HepG2 (cell line): ENCODE measurements around the gene RTN4RL2. TPM values are rescaled to one million over a fixed set of nuclear protein-coding genes. Genes with fewer than 3 reads are reported as not detected.

Source experiments
- DNMT1 ChIP-seq: sonication (generic); formaldehyde crosslinking; IDR thresholded peaks from 2 replicates; pipeline ENCODE4 v1.5.1; 2020; ENCODE audit warnings: mild to moderate bottlenecking, missing genetic modification reagents
- E2F2 ChIP-seq: sonication (generic); formaldehyde crosslinking; IDR thresholded peaks from 2 replicates; pipeline ENCODE4 v1.4.0; 2020; ENCODE audit warnings: missing genetic modification reagents, borderline replicate concordance
- ELF3 ChIP-seq: IDR thresholded peaks from 2 replicates; pipeline ENCODE4 v1.6.1; 2016; ENCODE audit warnings: missing genetic modification reagents, missing compliant biosample characterization
- ELK4 ChIP-seq: sonication (generic); formaldehyde crosslinking; IDR thresholded peaks from 2 replicates; pipeline ENCODE4 v1.9.0; 2021; ENCODE audit warnings: missing genetic modification reagents, borderline replicate concordance
- GPBP1L1 ChIP-seq: sonication (generic); formaldehyde crosslinking; IDR thresholded peaks from 2 replicates; pipeline ENCODE4 v1.5.0; 2020; ENCODE audit warnings: mild to moderate bottlenecking, missing genetic modification reagents
- IRF1 ChIP-seq: sonication (generic); formaldehyde crosslinking; IDR thresholded peaks from 2 replicates; pipeline ENCODE4 v1.4.0; 2020; ENCODE audit warnings: low read depth, mild to moderate bottlenecking, missing genetic modification reagents
- KMT2B ChIP-seq: IDR thresholded peaks from 2 replicates; pipeline ENCODE4 v1.6.1; 2016; ENCODE audit warnings: missing genetic modification reagents, missing compliant biosample characterization
- NCOA1 ChIP-seq: sonication (generic); formaldehyde crosslinking; IDR thresholded peaks from 2 replicates; pipeline ENCODE4 v1.9.0; 2021; ENCODE audit warnings: missing genetic modification reagents
- NFIB ChIP-seq: sonication (generic); formaldehyde crosslinking; IDR thresholded peaks from 2 replicates; pipeline ENCODE4 v1.9.0; 2021; ENCODE audit warnings: missing genetic modification reagents, mild to moderate bottlenecking, borderline replicate concordance
- NFYC ChIP-seq: IDR thresholded peaks from 2 replicates; pipeline ENCODE4 v1.6.1; 2016; ENCODE audit warnings: missing genetic modification reagents, missing compliant biosample characterization
- POGK ChIP-seq: sonication (generic); formaldehyde crosslinking; conservative IDR thresholded peaks from 2 replicates; pipeline ENCODE4 v1.8.0; 2022; ENCODE audit warnings: mild to moderate bottlenecking, moderate library complexity, missing genetic modification reagents
- ZBED4 ChIP-seq: sonication (generic); formaldehyde crosslinking; IDR thresholded peaks from 2 replicates; pipeline ENCODE4 v1.4.0; 2020; ENCODE audit warnings: missing genetic modification reagents, borderline replicate concordance
- ZNF101 ChIP-seq: sonication (generic); formaldehyde crosslinking; IDR thresholded peaks from 2 replicates; pipeline ENCODE4 v1.4.0; 2020; ENCODE audit warnings: mild to moderate bottlenecking, low read depth, missing genetic modification reagents, borderline replicate concordance
- ZNF414 ChIP-seq: sonication (generic); formaldehyde crosslinking; IDR thresholded peaks from 2 replicates; pipeline ENCODE4 v1.5.0; 2020; ENCODE audit warnings: missing genetic modification reagents
- ZNF740 ChIP-seq: sonication (generic); formaldehyde crosslinking; IDR thresholded peaks from 2 replicates; pipeline ENCODE4 v1.4.0; 2020; ENCODE audit warnings: missing genetic modification reagents
- ZNF761 ChIP-seq: sonication (generic); formaldehyde crosslinking; conservative IDR thresholded peaks from 2 replicates; pipeline ENCODE4 v1.4.0; 2020; ENCODE audit warnings: mild to moderate bottlenecking, missing genetic modification reagents
- polyA plus RNA-seq, 8 experiments: library from polyadenylated mRNA; depleted of rRNA in 3 of 8; stranded (reverse) in 7 of 8; unstranded in 1 of 8; fragments of >200 nt; fragmentation: Illumina TruSeq in 4 of 8; extraction: Trizol in 4 of 8; gene quantifications; 2 replicates each; pipeline versions ENCODE4 v1.2.1 to v1.2.3, GENCODE V29; 2011 to 2016; ENCODE audit warnings: low read depth in 4 of 8, missing spikeins in 1 of 8, mixed read lengths in 1 of 8; ENCODE audit not compliant: insufficient read depth in 1 of 8
- total RNA-seq, 5 experiments: library from RNA; depleted of rRNA; stranded (reverse); fragments of >200 nt; fragmentation: Illumina TruSeq; extraction: Trizol; gene quantifications; 2 replicates each; pipeline ENCODE4 v1.2.3, GENCODE V29; 2016; ENCODE audit warnings: low read depth in 1 of 5

Gene RTN4RL2
- total and polyA plus RNA-seq, 2 of the 13 experiments (the other 11 are each of a cell fraction or from before 2014, with no cell fraction given) = 1.3 to 4.3 TPM

- no peak for TF ChIP-seq NFYC (CRISPR knock-in tag)
- no peak for TF ChIP-seq ZNF740
- no peak for TF ChIP-seq GPBP1L1 (CRISPR knock-in tag)
- TF ChIP-seq ELF3 (CRISPR knock-in tag) = 0 out of 2 replicates have a peak, but pooled peaks have one; percentile 15
- peak; percentile 59; the same call in 1 of the 2 replicates for TF ChIP-seq KMT2B
- TF ChIP-seq ZNF761 (CRISPR knock-in tag) = peak; percentile 58; the same call in 1 of the 2 replicates
- TF ChIP-seq ZNF101 (CRISPR knock-in tag) = no peak
- no peak for TF ChIP-seq ZBED4 (CRISPR knock-in tag)
- TF ChIP-seq ZNF414 (CRISPR knock-in tag) = no peak
- TF ChIP-seq POGK (CRISPR knock-in tag) = no peak; the same call in 1 of the 2 replicates
- TF ChIP-seq DNMT1 (CRISPR knock-in tag) = no peak
- TF ChIP-seq IRF1 (CRISPR knock-in tag) = no peak
- no peak for TF ChIP-seq ELK4
- TF ChIP-seq NFIB = no peak
- no peak; the same call in 1 of the 2 replicates for TF ChIP-seq NCOA1 (CRISPR knock-in tag)
- TF ChIP-seq E2F2 (CRISPR knock-in tag) = no peak
Observed at GRCh38 chr11:57515332-57516060, 55.2 kb downstream of the RTN4RL2 start, which contains the start of gene SLC43A1 (continued).
